CD14-positive monocyte (primary cell): ENCODE results near the gene MAP2K6. TPM values are rescaled to one million over a fixed set of nuclear protein-coding genes. Genes with fewer than 3 reads are reported as not detected.

Experiments
- DNase-seq, 3 donors: peaks; one replicate each; pipeline ENCODE4 v3.0.0-alpha.2; 2011 to 2022
- H2AFZ ChIP-seq: 2 replicates; pipeline ENCODE4 v1.6.0; 2012; ENCODE audit warnings: mild to moderate bottlenecking, low read depth, low read length, inconsistent platforms; ENCODE audit not compliant: insufficient read depth, poor library complexity, severe bottlenecking
- H3K27ac ChIP-seq, 2 donors: 1 replicate in 1 of 2; 2 replicates in 1 of 2; pipeline ENCODE4 v1.5.1; 2012 to 2013; ENCODE audit warnings: low read length in 2 of 2, control low read depth in 1 of 2, inconsistent platforms in 1 of 2, low read depth in 1 of 2, mild to moderate bottlenecking in 1 of 2
- H3K27me3 ChIP-seq, 2 donors: one replicate each; pipeline versions ENCODE4 v1.6.0 to v1.6.1; 2011 to 2013; ENCODE audit warnings: low read length in 2 of 2; ENCODE audit not compliant: control insufficient read depth in 2 of 2, insufficient read depth in 2 of 2
- H3K36me3 ChIP-seq, 2 donors: replicated peaks in 1 of 2; 1 replicate in 1 of 2; 2 replicates in 1 of 2; pipeline versions ENCODE4 v1.5.1 to v1.6.1; 2012 to 2013; ENCODE audit warnings: low read length in 2 of 2, control low read depth in 1 of 2, inconsistent platforms in 1 of 2, mild to moderate bottlenecking in 1 of 2; ENCODE audit not compliant: insufficient read depth in 2 of 2, control insufficient read depth in 1 of 2
- H3K4me1 ChIP-seq, 2 donors: 1 replicate in 1 of 2; 2 replicates in 1 of 2; pipeline versions ENCODE4 v1.5.1 to v1.6.1; 2012 to 2013; ENCODE audit warnings: low read length in 2 of 2, control low read depth in 1 of 2, inconsistent platforms in 1 of 2, mild to moderate bottlenecking in 1 of 2, moderate library complexity in 1 of 2; ENCODE audit not compliant: insufficient read depth in 2 of 2, control insufficient read depth in 1 of 2
- H3K4me2 ChIP-seq: replicated peaks from 2 replicates; pipeline ENCODE3; 2012; ENCODE audit warnings: low read length, moderate library complexity, mild to moderate bottlenecking; ENCODE audit not compliant: poor library complexity, severe bottlenecking; ENCODE audit errors: extremely low read depth
- H3K4me3 ChIP-seq, 3 experiments: fragments of 200-600 bp in 1 of 3; sonication (generic) in 1 of 3; replicated peaks in 1 of 3; 1 replicate in 2 of 3; 2 replicates in 1 of 3; pipeline ENCODE4 v1.5.1; 2011 to 2013; ENCODE audit warnings: low read length in 3 of 3, mild to moderate bottlenecking in 3 of 3, control low read depth in 2 of 3, low read depth in 2 of 3, inconsistent platforms in 1 of 3, moderate library complexity in 1 of 3
- H3K79me2 ChIP-seq: 2 replicates; pipeline ENCODE4 v1.6.0; 2012; ENCODE audit warnings: mild to moderate bottlenecking, control low read depth, inconsistent platforms, low read length, moderate library complexity; ENCODE audit not compliant: insufficient read depth
- H3K9ac ChIP-seq: 2 replicates; pipeline ENCODE4 v1.6.0; 2017; ENCODE audit warnings: low read length, mild to moderate bottlenecking; ENCODE audit not compliant: insufficient read depth, poor library complexity, severe bottlenecking
- H3K9me3 ChIP-seq, 2 donors: replicated peaks in 1 of 2; 1 replicate in 1 of 2; 2 replicates in 1 of 2; pipeline versions ENCODE4 v1.5.1 to v1.6.1; 2012 to 2013; ENCODE audit warnings: low read length in 2 of 2, control low read depth in 1 of 2; ENCODE audit not compliant: control insufficient read depth in 1 of 2, insufficient read depth in 1 of 2
- H4K20me1 ChIP-seq: 2 replicates; pipeline ENCODE4 v1.6.0; 2012; ENCODE audit warnings: mild to moderate bottlenecking, low read length, control low read depth, moderate library complexity; ENCODE audit not compliant: insufficient read depth
- H3K27ac Mint-ChIP-seq, 7 donors: one replicate each; pipeline ENCODE4 v1.8.0; 2020; ENCODE audit warnings: mild to moderate bottlenecking in 7 of 7, mixed read lengths in 7 of 7, moderate library complexity in 6 of 7, inconsistent platforms in 2 of 7
- H3K27me3 Mint-ChIP-seq, 3 donors: one replicate each; pipeline ENCODE4 v1.8.0; 2021 to 2022; ENCODE audit warnings: low read depth in 3 of 3, mild to moderate bottlenecking in 3 of 3, mixed read lengths in 3 of 3, moderate library complexity in 3 of 3, inconsistent platforms in 1 of 3
- H3K36me3 Mint-ChIP-seq, 2 donors: one replicate each; pipeline ENCODE4 v1.8.0; 2020; ENCODE audit warnings: mixed read lengths in 2 of 2, inconsistent platforms in 1 of 2, mild to moderate bottlenecking in 1 of 2
- H3K4me1 Mint-ChIP-seq: one replicate; pipeline ENCODE4 v1.8.0; 2020; ENCODE audit warnings: mild to moderate bottlenecking, mixed read lengths
- H3K4me3 Mint-ChIP-seq, 2 donors: one replicate each; pipeline ENCODE4 v1.8.0; 2020; ENCODE audit warnings: mild to moderate bottlenecking in 2 of 2, mixed read lengths in 2 of 2, moderate library complexity in 1 of 2
- H3K9me3 Mint-ChIP-seq, 7 donors: one replicate each; pipeline ENCODE4 v1.8.0; 2020 to 2022; ENCODE audit warnings: mixed read lengths in 7 of 7, mild to moderate bottlenecking in 6 of 7, moderate library complexity in 6 of 7, inconsistent platforms in 2 of 7
- CTCF ChIP-seq: fragments of 200-600 bp; IDR thresholded peaks from one replicate; pipeline ENCODE4 v1.8.0; 2022; ENCODE audit warnings: antibody characterized with exemption, mild to moderate bottlenecking
- WGBS: methylation state at CpG from one replicate; pipeline ENCODE4 v1.1.5; 2013; ENCODE audit warnings: missing lambda C conversion rate; ENCODE audit not compliant: insufficient coverage; 5-methylcytosine and 5-hydroxymethylcytosine counted together
- intact Hi-C, 2 donors: fragments of 100-400 bp; cut with micrococcal nuclease; formaldehyde crosslinking; loops; one replicate each; pipeline versions ENCODE4 v1.15.0 to v1.15.1; 2023
- polyA plus RNA-seq, 3 donors: library from polyadenylated mRNA; depleted of rRNA in 1 of 3; unstranded in 2 of 3; stranded (reverse) in 1 of 3; fragments of 300-500 nt in 2 of 3; fragments of >200 nt in 1 of 3; fragmentation: Illumina TruSeq in 2 of 3; gene quantifications; 1 replicate in 2 of 3; 2 replicates in 1 of 3; pipeline ENCODE4 v1.2.3, GENCODE V29; 2012 to 2021

Gene MAP2K6
- polyA plus RNA-seq, 3 donors, result 13.5 to 28.9 (median 18.5) TPM

GRCh38 chr17:69454051-69454450 is 39.6 kb downstream of the MAP2K6 start:
- TF ChIP-seq CTCF, result no peak
- H3K9me3 Mint-ChIP-seq, result no peaks in the 10 kb centered on the region
- no peaks in the 10 kb centered on the region for H3K36me3 ChIP-seq
- no peak overlapping the region for H3K27ac Mint-ChIP-seq
- no peak for DNase-seq
- no peak overlapping the region for H2AFZ ChIP-seq
- peaks cover 10% of the 10 kb centered on the region for H3K4me1 Mint-ChIP-seq
- H3K4me1 ChIP-seq, result no peaks in the 10 kb centered on the region
- H3K4me3 Mint-ChIP-seq, result no peak overlapping the region
- no peak overlapping the region for H3K9ac ChIP-seq
- intact Hi-C loops, result no loop called here
- no peak overlapping the region for H3K27ac ChIP-seq
- H3K4me3 ChIP-seq, result no peak overlapping the region
- H4K20me1 ChIP-seq, result no peaks in the 10 kb centered on the region
- no peak overlapping the region for H3K4me2 ChIP-seq
- no peaks in the 10 kb centered on the region for H3K27me3 ChIP-seq
- H3K79me2 ChIP-seq, result no peaks in the 10 kb centered on the region
- no peaks in the 10 kb centered on the region for H3K9me3 ChIP-seq
- no peaks in the 10 kb centered on the region for H3K36me3 Mint-ChIP-seq
- peaks cover 0 to 2% (median 2%) of the 10 kb centered on the region in 3 donors for H3K27me3 Mint-ChIP-seq
- WGBS, result 17% methylated on average over 2 of the region's 4 CpGs

GRCh38 chr17:69455040-69455439 is 40.5 kb downstream of the MAP2K6 start:
- Histone ChIP-seq H3K9me3 (no peaks in the 10 kb centered on the region), H3K4me3 (no peak overlapping the region), H4K20me1 (no peaks in the 10 kb centered on the region), H3K9ac (no peak overlapping the region), H2AFZ (no peak overlapping the region), H3K36me3 (no peaks in the 10 kb centered on the region), H3K27me3 (no peaks in the 10 kb centered on the region), H3K27ac (no peak overlapping the region), H3K4me2 (no peak overlapping the region), H3K79me2 (no peaks in the 10 kb centered on the region), H3K4me1 (no peaks in the 10 kb centered on the region)
- Mint-ChIP-seq H3K4me3 (no peak overlapping the region), H3K27me3 (peaks cover 0 to 2% (median 0%) of the 10 kb centered on the region in 3 donors), H3K36me3 (no peaks in the 10 kb centered on the region), H3K9me3 (peaks cover 0 to 2% (median 0%) of the 10 kb centered on the region in 7 donors), H3K4me1 (peaks cover 10% of the 10 kb centered on the region), H3K27ac (no peak overlapping the region)
- no peak for DNase-seq
- WGBS, result 100% methylated on average over 1 of the region's 1 CpG
- no peak for TF ChIP-seq CTCF
- intact Hi-C loops, result no loop called here
